Mesothelial cell of epicardium (in vitro differentiated cells): ENCODE results near the gene HES6. TPM values are rescaled to one million over a fixed set of nuclear protein-coding genes. Genes with fewer than 3 reads are reported as not detected.

Experiments used
- DNase-seq, 2 experiments: peaks; one replicate each; pipeline ENCODE4 v3.0.0; 2021; ENCODE audit warnings: low spot score in 2 of 2; ENCODE audit not compliant: unreplicated experiment in 2 of 2
- H3K27ac Mint-ChIP-seq: 2 replicates; pipeline ENCODE4 v1.8.0; 2021; ENCODE audit warnings: mixed read lengths
- H3K27me3 Mint-ChIP-seq: 2 replicates; pipeline ENCODE4 v1.8.0; 2021; ENCODE audit warnings: low read depth, mixed read lengths
- H3K36me3 Mint-ChIP-seq: 2 replicates; pipeline ENCODE4 v1.8.0; 2021; ENCODE audit warnings: mixed read lengths
- H3K4me1 Mint-ChIP-seq: 2 replicates; pipeline ENCODE4 v1.8.0; 2021; ENCODE audit warnings: mixed read lengths
- H3K4me3 Mint-ChIP-seq: 2 replicates; pipeline ENCODE4 v1.8.0; 2021; ENCODE audit warnings: mild to moderate bottlenecking, moderate library complexity, mixed read lengths
- H3K9me3 Mint-ChIP-seq: 2 replicates; pipeline ENCODE4 v1.8.0; 2021; ENCODE audit warnings: mixed read lengths
- CTCF ChIP-seq: fragments of 200-600 bp; sonication (generic); IDR thresholded peaks from one replicate; pipeline ENCODE4 v1.5.0; 2021; ENCODE audit warnings: antibody characterized with exemption; ENCODE audit not compliant: unreplicated experiment
- total RNA-seq: library from RNA; stranded (reverse); gene quantifications from 3 replicates; pipeline ENCODE4 v1.2.1, GENCODE V29; 2021

The HES6 gene
- total RNA-seq, 1 donor from 2014 or later: 4.2 TPM

DNA sequence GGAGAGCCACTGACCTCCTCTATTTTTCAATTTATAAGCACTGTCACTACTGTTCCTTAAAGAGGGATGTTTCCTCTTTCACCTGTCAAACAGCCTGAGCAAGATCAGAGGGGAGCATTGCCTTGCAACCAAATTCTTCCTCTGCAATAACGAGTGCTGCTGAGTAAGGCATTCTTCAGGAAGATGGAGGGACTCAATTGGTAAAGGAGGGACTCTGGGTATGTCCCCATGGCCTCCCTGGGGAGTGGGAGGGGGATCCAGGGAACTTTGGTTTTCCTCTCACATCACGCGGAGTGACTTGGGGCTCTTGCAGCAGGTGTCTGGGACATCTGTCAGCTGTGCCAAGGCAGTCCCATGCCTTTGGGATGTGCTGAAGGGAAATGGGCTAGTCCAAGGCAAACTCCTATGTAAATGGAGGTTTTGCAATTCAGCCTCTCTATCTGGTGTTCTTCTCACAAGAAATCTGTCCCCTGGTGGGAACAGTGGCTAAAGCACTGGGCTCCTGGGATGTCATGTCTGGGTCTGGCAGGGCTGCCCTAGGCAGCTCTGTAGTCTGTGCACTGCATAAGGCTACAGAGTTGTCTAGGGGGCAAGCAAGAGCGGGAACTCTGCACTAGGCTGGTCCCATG lies 14.4 kb upstream of the HES6 start:
- no peak overlapping the region for H3K4me3 Mint-ChIP-seq
- DNase-seq: no peak
- no peak overlapping the region for H3K27ac Mint-ChIP-seq
- TF ChIP-seq CTCF: no peak
- H3K27me3 Mint-ChIP-seq: no peaks in the 10 kb centered on the region
- no peaks in the 10 kb centered on the region for H3K4me1 Mint-ChIP-seq
- H3K9me3 Mint-ChIP-seq: no peaks in the 10 kb centered on the region
- peaks cover 16% of the 10 kb centered on the region for H3K36me3 Mint-ChIP-seq

GRCh38 chr2:238252766-238253630 lies 13.2 kb upstream of the HES6 start:
- no peak for DNase-seq
- H3K4me3 Mint-ChIP-seq: no peak overlapping the region
- no peak for TF ChIP-seq CTCF
- H3K36me3 Mint-ChIP-seq: peaks cover 15% of the 10 kb centered on the region
- no peaks in the 10 kb centered on the region for H3K9me3 Mint-ChIP-seq
- H3K4me1 Mint-ChIP-seq: no peaks in the 10 kb centered on the region
- H3K27me3 Mint-ChIP-seq: no peaks in the 10 kb centered on the region
- H3K27ac Mint-ChIP-seq: no peak overlapping the region

GRCh38 chr2:238251986-238252385 lies 12.1 kb upstream of the HES6 start:
- no peak for DNase-seq
- Mint-ChIP-seq H3K4me3 (no peak overlapping the region), H3K27ac (no peak overlapping the region), H3K4me1 (no peaks in the 10 kb centered on the region), H3K27me3 (no peaks in the 10 kb centered on the region), H3K9me3 (no peaks in the 10 kb centered on the region), H3K36me3 (peaks cover 23% of the 10 kb centered on the region)
- no peak for TF ChIP-seq CTCF

GRCh38 chr2:238251331-238251730 lies 11.5 kb upstream of the HES6 start:
- TF ChIP-seq CTCF: no peak
- no peak overlapping the region for H3K4me3 Mint-ChIP-seq
- peaks cover 20% of the 10 kb centered on the region for H3K36me3 Mint-ChIP-seq
- no peaks in the 10 kb centered on the region for H3K27me3 Mint-ChIP-seq
- H3K4me1 Mint-ChIP-seq: no peaks in the 10 kb centered on the region
- no peak for DNase-seq
- no peak overlapping the region for H3K27ac Mint-ChIP-seq
- H3K9me3 Mint-ChIP-seq: no peaks in the 10 kb centered on the region

GRCh38 chr2:238250896-238251295 lies 11.1 kb upstream of the HES6 start:
- no peaks in the 10 kb centered on the region for H3K4me1 Mint-ChIP-seq
- H3K27ac Mint-ChIP-seq: no peak overlapping the region
- H3K4me3 Mint-ChIP-seq: no peak overlapping the region
- no peaks in the 10 kb centered on the region for H3K27me3 Mint-ChIP-seq
- H3K36me3 Mint-ChIP-seq: peaks cover 22% of the 10 kb centered on the region
- no peak for TF ChIP-seq CTCF
- H3K9me3 Mint-ChIP-seq: no peaks in the 10 kb centered on the region
- no peak for DNase-seq
